ENCODE data around the gene RMND5B.

GRCh38 chr5:178141550-178141949 is 10.7 kb downstream of the RMND5B start:
- TF ChIP-seq POLR2A (IDR thresholded peaks at IDR 0.05; ENCODE audit: low read length) (no peak), GATA1 (IDR thresholded peaks at IDR 0.05; ENCODE audit: low read depth, low read length) (no peak)

Measured in erythroblast (primary cell).